COLO829 (cell line): ENCODE results near the gene RGS16.

ENCODE experiments used
- DNase-seq: peaks from one replicate; pipeline ENCODE4 v3.0.0; 2012; ENCODE audit warnings: low spot score

Gene RGS16

GRCh38 chr1:182608845-182609610 lies 4.8 kb upstream of the RGS16 start:
- DNase-seq = no peak

GRCh38 chr1:182608236-182608635 lies 4.0 kb upstream of the RGS16 start:
- no peak for DNase-seq

- no peak for DNase-seq
Measured at GRCh38 chr1:182607566-182607965, 3.4 kb upstream of the RGS16 start.

GRCh38 chr1:182603646-182604174 lies 479 bp downstream of the RGS16 start:
- DNase-seq = no peak

GRCh38 chr1:182602935-182603645 lies 1.1 kb downstream of the RGS16 start:
- DNase-seq = no peak

GRCh38 chr1:182601913-182602312 lies 2.3 kb downstream of the RGS16 start:
- no peak for DNase-seq

- DNase-seq = peak; percentile 87
Measured at GRCh38 chr1:182601416-182601786, 2.8 kb downstream of the RGS16 start.

GRCh38 chr1:182600745-182601415 lies 3.3 kb downstream of the RGS16 start:
- DNase-seq = no peak

GRCh38 chr1:182600036-182600713 lies 4.0 kb downstream of the RGS16 start:
- no peak for DNase-seq

GRCh38 chr1:182599339-182599738 lies 4.8 kb downstream of the RGS16 start:
- DNase-seq = no peak

GRCh38 chr1:182598296-182598695 lies 5.9 kb downstream of the RGS16 start:
- no peak for DNase-seq

- DNase-seq = no peak
Measured at GRCh38 chr1:182596934-182597333, 7.3 kb downstream of the RGS16 start.

- DNase-seq = peak; percentile 93
Measured at GRCh38 chr1:182595641-182596240, 8.4 kb downstream of the RGS16 start.

- no peak for DNase-seq
Measured at GRCh38 chr1:182589931-182590330, 14.3 kb downstream of the RGS16 start.

- DNase-seq = no peak
Measured at GRCh38 chr1:182589520-182589919, 14.7 kb downstream of the RGS16 start.

- peak; percentile 83 for DNase-seq
Measured at GRCh38 chr1:182588500-182589396, 15.4 kb downstream of the RGS16 start, which contains the start of gene RNASEL. Gene RNASEL, minus strand, starts transcription at chr1:182589256. Its CDS starts 2,450 bp downstream, at chr1:182586806.

GRCh38 chr1:182587666-182588499 lies 16.3 kb downstream of the RGS16 start:
- no peak for DNase-seq

- no peak for DNase-seq
Measured at GRCh38 chr1:182587093-182587492, 17.1 kb downstream of the RGS16 start.

- no peak for DNase-seq
Measured at GRCh38 chr1:182586380-182586779, 17.8 kb downstream of the RGS16 start.

GRCh38 chr1:182584746-182585145 lies 19.4 kb downstream of the RGS16 start:
- DNase-seq = no peak
